Measurements from ENCODE around the gene KITLG.
"Not testable (repeated sequence)": the region's sequence is repeated elsewhere in the genome, so short reads cannot be mapped to it uniquely, and the experiment has no call there.

Gene KITLG

GRCh38 chr12:88544991-88545980, 35.0 kb downstream of the KITLG start:
- in situ Hi-C loops (cut with MboI; ENCODE audit: low sequenced_read_pairs): no loop called here

GRCh38 chr12:88539893-88540292, 40.4 kb downstream of the KITLG start:
- in situ Hi-C loops (cut with MboI; ENCODE audit: low sequenced_read_pairs): no loop called here

GRCh38 chr12:88538697-88539096, 41.6 kb downstream of the KITLG start:
- in situ Hi-C loops (cut with MboI; ENCODE audit: low sequenced_read_pairs): no loop called here

- in situ Hi-C loops (cut with MboI; ENCODE audit: low sequenced_read_pairs): no loop called here
These were observed 42.0 kb downstream of the KITLG start for GRCh38 chr12:88538250-88538649.

- in situ Hi-C loops (cut with MboI; ENCODE audit: low sequenced_read_pairs): no loop called here
These were observed 49.4 kb downstream of the KITLG start for GRCh38 chr12:88530868-88531267.

- in situ Hi-C loops (cut with MboI; ENCODE audit: low sequenced_read_pairs): no loop called here
These were observed 50.5 kb downstream of the KITLG start for GRCh38 chr12:88529531-88530488.

- in situ Hi-C loops (cut with MboI; ENCODE audit: low sequenced_read_pairs): no loop called here
These were observed 57.3 kb downstream of the KITLG start for GRCh38 chr12:88522961-88523360.

- in situ Hi-C loops (cut with MboI; ENCODE audit: low sequenced_read_pairs): no loop called here
These were observed 59.8 kb downstream of the KITLG start for GRCh38 chr12:88520436-88520820.

- in situ Hi-C loops (cut with MboI; ENCODE audit: low sequenced_read_pairs): no loop called here
These were observed 60.4 kb downstream of the KITLG start for GRCh38 chr12:88519802-88520435.

GRCh38 chr12:88518863-88519403, 61.3 kb downstream of the KITLG start:
- in situ Hi-C loops (cut with MboI; ENCODE audit: low sequenced_read_pairs): no loop called here

GRCh38 chr12:88516811-88517210, 63.5 kb downstream of the KITLG start:
- in situ Hi-C loops (cut with MboI; ENCODE audit: low sequenced_read_pairs): no loop called here

GRCh38 chr12:88510843-88511242, 69.4 kb downstream of the KITLG start:
- in situ Hi-C loops (cut with MboI; ENCODE audit: low sequenced_read_pairs): no loop called here

- in situ Hi-C loops (cut with MboI; ENCODE audit: low sequenced_read_pairs): no loop called here
These were observed 70.4 kb downstream of the KITLG start for GRCh38 chr12:88509851-88510250.

GRCh38 chr12:88509347-88509746, 70.9 kb downstream of the KITLG start:
- in situ Hi-C loops (cut with MboI; ENCODE audit: low sequenced_read_pairs): no loop called here

GRCh38 chr12:88507851-88508250, 72.4 kb downstream of the KITLG start:
- in situ Hi-C loops (cut with MboI; ENCODE audit: low sequenced_read_pairs): not testable (repeated sequence)

- in situ Hi-C loops (cut with MboI; ENCODE audit: low sequenced_read_pairs): no loop called here
These were observed 73.0 kb downstream of the KITLG start for GRCh38 chr12:88507270-88507669.

- in situ Hi-C loops (cut with MboI; ENCODE audit: low sequenced_read_pairs): no loop called here
These were observed 74.6 kb downstream of the KITLG start for GRCh38 chr12:88505696-88506095.

- in situ Hi-C loops (cut with MboI; ENCODE audit: low sequenced_read_pairs): no loop called here
These were observed 77.0 kb downstream of the KITLG start for GRCh38 chr12:88503281-88503703.

GRCh38 chr12:88501972-88502938, 78.0 kb downstream of the KITLG start:
- in situ Hi-C loops (cut with MboI; ENCODE audit: low sequenced_read_pairs): no loop called here
